ENCODE measurements around the gene PLXND1.

Gene PLXND1

DNA sequence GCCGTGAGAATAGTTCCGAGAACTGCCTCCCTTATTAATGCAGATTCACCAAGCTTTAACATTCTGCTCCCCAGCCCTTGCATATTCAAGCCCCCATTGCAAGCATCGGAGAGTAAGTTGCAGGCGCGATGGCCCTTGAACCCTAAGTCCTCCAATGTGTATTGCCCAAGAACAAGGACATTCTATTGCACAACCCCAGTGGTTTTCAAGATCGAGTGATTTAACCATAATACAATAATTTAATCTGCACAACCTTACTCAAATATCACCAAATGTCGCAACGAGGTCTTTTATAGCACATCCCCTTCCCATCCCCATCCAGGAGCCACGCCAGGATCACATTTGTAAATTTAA is 21.7 kb upstream of the PLXND1 start:
- DNase-seq (ENCODE audit: low read depth): no peak

DNA sequence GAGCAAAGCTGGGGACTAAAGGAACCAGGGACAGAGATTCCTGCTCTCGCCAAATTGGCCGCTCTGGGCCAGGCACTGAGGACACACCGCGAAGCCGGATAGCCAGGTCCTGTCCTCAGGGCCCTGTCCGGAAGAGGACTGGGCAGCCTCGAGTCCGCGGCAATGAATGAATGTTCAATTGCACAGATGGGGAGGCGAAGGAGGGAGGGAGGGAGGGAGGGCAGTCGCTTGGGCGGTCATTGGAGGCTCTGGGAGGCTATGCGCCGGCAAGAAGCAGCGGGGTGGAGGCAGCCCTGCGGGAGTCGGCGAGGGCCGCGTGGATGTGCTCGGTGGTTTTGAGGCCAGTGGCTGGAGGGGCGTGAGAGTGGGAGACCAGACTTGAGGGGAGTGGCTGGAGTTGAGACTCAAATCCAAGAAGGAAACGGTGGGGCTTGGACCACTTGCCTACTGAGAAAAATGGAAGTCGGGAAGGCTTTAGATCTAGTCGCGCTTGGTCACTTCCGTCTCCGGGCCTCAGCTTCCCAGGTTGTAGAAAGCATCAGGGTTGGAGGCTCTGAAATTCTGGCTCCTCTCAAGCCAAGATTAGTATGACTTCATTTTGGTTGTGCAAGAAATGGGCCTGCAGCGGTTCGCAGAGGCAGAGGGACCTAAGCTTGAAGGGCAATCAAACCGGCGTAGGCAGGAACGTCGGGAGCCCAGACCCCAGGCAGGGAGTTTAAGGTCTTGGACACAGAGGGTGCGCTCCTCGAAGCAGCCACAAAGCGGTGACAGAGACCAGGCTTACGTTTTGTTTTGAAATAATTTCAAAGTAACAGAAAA is 21.1 kb upstream of the PLXND1 start:
- DNase-seq (ENCODE audit: low read depth): peak; percentile 37

DNA sequence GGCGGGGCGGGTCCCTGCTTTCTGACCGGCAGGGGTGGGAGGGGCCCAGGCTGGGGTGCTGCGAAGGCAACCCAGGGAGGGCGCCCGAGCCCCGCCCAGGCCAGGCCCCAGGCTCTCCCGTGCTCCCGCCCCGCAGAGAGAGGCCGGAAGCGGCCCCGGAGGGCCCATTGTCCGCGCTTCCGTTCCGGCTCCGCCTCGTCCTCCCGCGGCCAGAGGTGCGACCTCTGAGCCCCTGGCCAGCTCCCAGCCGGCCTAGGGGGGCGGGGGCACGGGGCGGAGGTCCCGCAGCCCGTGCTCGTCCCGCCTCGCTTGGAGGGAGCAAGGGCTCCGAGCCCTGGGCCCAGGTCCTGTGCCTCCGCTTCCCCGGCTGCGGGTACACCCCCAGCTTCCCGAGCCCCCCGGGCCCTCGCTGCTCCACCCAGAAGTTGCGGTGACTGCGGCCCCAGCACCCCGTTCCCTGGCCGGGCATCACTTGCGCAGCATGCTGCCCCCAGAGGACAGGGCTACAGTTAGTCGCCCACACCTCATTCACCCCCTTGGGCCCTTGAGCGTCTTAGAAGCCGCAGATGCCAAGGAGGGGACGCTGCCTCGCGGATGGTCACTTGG is 20.4 kb upstream of the PLXND1 start:
- DNase-seq (ENCODE audit: low read depth): peak; percentile 54

DNA sequence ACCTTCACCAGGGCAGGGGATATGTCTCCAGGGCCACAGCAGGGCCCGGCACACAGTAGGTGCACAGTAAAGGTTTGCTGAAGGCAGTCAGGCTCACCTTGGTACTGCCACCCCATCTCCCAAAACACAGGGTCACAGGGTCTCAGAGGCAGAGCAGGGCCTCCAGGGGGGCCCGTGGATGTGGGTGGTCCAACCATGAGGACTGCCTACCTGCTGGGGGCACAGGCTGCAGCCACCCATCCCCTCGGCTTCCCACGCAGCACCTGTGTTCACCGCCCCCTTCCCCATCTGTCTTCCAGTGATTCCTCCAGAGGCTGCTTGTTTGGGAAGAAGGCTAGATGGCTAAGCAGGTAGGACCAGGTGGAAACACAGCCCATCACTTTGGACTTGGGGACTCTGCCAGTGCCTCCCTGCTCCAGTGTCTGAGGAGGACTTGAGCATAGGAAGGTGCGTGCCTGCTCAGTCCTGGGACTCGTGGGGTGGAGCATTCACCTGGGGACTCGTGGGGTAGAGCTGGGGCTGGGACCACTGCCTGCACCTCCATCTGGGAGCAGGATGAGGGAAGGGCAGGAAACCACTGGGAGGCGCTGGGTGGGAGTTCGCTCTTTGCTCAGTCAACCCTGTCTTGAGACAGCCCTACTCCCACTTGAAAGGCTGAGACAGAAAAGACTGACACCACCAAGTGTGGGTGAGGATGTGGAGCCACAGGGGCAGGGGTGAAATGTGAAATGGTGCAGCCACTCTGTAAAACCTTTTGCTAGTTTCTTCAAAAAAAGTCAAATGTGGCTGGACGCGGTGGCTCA is 18.8 kb upstream of the PLXND1 start:
- DNase-seq (ENCODE audit: low read depth): no peak

DNA sequence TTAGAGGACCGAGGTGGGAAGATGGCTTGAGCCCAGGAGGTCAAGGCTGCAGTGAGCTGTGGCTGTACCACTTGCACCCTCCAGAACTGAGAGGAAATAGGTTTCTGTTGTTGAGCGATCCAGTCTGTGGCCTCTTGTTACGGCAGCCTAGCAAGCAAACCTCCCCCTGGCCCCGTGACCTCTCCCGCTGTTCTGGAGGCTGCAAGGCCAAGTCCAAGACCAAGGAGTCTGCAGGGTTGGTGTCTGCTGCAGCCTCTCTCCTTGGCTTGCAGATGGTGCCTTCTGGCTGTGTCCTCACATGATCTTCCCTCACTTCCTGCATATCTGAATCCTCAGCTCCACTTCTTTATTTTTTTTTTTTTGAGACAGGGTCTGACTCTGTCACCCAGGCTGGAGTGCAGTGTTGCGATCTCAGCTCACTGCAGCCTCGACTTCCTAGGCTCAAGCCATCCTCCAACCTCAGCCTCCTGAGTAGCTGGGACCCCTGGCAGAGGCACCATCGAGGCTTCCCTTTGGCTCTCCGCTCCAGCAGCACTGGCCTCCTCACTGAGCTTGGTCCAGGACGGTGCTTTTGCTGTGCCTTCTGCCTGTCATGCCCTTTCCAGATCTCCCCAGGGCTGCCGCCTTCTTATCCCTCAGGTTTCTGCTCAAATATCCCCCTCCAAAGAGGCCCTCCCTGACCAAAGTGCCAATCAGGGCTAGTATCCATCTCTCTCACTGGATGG is 18.0 kb upstream of the PLXND1 start:
- no peak for DNase-seq (ENCODE audit: low read depth)

DNA sequence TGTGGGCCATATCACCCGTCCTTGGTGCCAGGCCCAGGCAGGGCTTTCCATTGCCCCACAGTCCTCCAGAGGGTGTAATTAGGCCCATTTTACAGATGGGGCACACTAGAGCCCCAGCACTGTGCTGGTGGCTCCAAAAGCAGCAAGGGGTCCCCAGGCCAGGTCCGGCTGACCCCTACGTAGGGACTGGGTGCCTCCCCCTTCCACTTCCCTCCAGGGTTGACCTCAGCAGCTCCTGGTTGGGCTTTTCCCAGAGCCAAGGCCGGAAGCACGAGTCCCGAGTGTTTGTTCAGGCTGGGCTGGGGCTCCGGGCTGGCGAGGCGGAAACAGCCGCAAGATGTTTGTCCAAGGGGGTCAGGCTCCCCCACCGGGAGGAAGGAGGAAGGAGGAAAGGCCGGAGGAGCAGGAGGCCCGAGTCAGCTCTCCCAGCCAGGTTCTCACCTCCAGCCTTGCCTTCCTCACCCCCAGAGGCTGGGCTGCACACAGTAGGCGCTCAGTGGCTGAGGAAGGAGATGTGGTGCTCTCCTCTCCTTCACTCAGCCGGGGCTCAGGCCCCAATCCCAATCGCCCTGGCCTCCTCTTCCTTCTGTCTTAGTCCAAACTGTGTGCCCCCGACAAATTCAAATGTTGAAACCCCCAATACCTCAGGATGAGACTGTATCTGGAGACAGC is 17.1 kb upstream of the PLXND1 start:
- no peak for DNase-seq (ENCODE audit: low read depth)

DNA sequence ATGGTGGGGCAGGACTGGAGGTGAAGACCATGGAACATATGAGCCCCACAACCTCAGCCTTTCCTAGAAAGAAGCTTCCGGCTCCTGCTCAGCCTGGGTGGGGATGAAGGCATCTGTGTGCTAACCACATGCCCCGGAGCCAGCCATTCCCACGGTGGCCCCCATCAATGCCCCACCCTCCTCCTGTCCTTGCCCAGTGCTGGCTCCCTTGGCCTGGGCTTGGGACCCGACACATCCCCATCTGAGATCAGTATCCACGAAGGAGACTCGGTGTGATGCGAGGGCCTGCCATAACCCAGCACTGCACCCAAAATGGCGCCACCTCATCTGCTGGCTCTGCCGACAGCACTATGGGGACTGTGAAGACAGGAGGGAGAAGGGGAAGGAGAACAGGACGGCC is 16.5 kb upstream of the PLXND1 start:
- no peak for DNase-seq (ENCODE audit: low read depth)

DNA sequence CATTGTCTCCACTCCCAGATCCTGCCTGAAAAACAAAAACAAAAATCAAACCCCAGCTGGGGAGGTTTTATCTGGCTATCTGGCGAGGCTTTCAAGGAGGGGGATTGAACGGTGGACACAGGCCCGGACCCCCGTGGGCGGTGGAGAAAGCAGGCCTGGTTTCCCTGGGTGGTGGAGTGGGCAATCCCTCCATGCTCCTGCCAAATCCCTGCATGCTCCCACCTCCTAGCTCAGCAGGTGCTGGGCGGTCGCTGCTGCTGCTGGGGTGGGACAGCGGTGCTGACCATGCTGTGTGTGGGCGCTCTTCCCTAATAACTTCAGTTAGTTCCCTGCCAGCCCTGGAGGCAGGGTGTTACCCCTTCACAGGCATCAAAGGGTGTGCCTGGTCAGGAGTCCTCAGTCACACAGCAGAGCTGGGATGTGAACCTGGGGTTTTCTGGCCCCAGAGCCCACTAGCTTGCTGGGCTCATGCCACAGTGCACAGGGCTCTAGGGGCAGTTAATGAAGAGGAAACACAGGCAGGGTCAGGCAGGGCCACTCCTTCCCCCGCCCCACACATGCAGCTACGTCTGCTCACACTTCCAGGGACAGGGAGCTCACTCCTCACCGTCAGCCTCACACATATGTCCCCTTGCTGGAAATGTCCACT is 15.9 kb upstream of the PLXND1 start:
- no peak for DNase-seq (ENCODE audit: low read depth)

DNA sequence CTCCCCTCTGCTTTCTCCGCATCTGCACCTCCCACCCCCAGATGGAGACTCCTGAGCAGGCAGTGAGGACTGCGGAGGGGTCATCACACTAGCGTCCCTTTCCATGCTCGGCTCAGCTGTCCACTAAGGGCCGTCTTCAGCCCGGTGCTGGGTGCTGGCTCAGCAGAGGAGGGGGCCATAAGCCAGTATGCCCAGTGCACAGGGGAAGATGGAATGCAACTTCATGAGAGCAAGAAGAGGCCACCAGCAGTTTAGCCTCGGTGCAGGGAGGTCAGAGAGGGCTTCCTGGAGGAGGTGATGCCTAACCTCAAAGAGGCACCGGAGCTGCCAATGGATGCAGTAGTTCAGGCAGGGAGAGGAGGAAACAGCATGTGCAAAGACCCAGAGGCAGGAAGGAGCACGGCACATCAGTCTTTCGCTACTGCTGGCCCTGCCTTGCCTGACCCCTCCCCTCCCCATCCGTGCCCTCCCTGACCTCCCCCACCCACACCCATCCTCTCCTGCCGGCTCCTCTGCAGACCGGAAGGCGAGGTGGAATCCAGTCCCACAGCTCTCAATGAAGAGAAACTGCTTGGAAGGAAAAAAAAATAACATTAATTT is 15.2 kb upstream of the PLXND1 start:
- no peak for DNase-seq (ENCODE audit: low read depth)

DNA sequence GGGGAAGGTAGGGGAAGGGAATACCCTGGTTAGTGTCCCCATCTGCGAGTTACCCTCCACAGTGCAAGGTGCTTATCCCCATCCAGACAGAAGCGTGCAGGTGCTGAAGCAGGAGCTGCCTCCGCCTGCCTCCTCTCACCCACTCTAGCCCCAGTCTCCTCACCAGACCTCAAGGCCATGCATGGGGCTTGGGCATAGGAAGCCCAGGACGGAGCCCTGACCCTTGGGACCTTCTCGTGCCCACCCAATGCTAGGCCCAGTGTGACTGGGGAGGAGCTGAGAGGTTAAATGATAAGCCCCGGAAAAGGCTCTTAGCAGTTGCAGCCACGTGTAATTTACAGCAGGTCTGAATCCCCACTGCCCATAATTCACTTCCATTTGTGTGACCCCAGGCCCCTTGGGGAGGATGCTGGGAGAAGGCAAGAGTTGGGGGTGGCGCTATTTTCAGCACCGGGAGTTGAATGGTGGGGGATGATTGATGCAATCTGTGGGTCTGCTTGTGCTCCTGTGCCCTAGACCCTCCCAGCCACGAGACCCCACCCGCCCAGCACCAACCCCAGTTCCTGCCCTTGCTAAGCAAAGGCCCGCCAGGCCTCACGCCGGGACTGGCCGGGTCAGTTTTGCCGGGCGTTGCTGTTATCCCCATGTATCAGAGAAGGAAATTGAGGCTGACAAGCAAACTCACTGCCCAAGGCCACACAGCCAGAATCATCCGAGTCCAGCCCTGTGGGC is 14.5 kb upstream of the PLXND1 start:
- DNase-seq (ENCODE audit: low read depth): no peak

DNA sequence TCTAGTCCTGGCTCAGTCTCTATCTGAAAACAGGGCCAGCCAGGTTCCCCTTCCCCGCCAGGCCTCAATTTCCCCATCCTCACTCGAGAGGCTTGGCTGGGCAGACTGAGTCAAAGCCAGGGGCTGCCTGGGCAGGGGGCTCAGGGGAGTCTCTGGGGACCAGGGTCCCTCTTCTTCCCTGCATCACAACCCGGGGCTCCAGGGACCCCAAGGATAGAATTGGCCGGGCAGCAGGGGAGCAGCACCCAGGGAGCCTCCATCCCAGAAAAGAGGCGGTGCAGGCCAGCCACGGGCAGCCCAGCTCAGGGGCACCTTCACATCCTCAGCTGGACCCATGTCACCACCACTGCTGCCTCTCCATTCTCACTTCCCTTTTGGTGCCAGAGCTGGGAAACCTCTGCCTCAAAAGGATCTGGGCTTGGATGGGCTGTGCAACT is 13.3 kb upstream of the PLXND1 start:
- no peak for DNase-seq (ENCODE audit: low read depth)

DNA sequence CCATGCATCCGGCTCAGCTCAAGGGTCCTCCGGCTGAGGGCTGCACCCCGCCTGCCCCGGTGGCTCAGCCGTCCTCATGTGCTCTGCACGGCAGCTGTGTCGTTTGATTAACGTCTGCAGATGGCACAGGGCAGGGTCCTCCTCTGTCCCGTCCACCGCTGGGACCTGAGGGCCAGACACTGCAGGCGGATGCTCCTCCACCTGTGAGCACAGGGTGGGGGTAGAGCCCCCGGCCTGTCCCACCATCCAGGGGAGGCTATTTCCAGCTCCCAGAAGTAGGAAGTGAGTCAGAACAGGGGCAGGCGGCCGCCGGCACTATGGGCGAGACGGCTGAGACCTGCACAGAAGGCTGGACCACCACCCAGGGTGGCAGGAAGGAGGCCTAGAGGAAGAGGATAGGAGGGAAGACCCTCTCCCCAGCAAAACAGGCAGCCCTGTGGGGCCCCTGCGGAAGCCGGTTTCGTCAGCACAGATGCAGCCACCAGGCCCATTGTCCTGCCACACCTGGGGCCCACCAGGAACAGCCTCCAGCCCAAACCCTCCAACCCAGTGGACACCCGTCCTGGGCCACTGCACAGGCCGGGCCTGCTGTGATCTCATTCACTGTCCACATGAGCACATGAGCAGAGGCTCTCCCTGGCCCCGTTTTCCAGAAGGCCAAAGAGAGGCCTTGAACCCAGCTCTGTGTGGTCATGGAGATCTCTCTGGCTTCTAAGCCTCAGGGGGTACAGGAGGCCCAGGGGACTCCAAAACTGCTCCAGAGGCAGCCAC is 12.6 kb upstream of the PLXND1 start:
- no peak for DNase-seq (ENCODE audit: low read depth)

DNA sequence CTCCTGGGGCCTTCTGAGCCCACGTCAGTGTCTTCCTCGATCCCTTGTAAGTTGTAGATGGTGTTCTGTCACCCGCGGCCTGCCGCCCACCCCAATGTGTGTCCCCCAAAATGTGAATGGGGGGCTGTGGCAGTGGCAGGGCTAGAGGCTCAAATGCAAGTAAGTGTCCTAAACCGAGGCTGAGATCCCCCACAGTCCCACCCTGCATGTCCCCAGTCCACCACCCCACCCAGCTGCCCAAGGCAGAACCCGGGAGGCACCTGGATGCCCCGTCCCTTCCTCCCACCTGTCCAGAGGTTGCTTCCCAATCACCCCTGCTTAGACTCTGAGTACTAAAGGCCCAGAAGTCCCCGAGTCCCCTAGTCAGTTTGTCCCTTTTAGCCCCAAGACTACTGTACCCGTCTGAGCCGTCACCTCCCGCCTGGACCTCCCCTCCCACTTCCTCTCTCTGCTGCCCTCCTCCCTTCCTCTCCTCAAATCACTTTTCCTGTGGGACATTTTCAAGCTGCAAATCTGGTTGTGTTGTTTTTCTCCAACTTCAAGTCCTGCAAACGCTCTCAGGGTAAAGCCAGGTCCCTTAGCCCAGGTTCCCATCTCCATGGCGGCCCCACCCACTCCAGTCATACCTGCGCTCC is 11.8 kb upstream of the PLXND1 start:
- no peak for DNase-seq (ENCODE audit: low read depth)

DNA sequence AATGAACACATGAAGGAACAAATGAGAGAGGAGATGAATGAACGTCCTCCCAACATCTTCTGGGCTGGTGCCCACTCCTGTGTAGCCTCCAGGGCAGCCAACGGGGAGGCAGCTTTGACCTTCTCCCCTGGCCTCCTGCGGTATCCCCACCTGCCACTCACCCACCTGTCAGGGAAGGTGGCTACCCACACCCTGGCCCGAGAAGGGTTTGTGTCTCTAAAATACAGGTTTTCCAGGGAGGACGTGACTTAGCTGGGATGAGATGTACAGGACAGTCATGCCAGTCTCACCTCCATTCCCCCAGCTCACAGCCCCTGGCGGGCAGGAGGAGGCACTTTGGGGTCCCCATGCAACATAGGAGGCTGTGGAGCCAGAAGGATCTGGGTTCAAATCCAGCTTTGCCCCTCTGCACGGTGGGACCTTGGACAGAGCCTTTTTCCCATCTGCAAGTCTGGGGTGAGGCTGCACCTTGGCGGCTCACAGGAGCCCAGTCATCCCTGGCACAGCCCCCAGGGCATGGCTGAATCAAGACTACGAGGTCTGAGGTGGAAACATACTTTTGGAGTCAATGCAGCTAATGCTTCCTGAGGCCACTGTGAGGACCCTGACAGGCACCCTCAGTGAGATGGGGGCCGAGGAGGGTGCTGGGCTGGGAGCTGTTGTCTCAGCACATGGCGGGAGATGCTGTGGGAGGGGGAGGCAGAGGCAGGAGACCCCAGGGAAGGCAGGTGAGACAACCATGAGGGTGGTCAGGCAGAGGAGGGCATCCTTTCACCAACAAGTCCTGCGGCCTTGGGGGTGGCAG is 11.1 kb upstream of the PLXND1 start:
- DNase-seq (ENCODE audit: low read depth): no peak

DNA sequence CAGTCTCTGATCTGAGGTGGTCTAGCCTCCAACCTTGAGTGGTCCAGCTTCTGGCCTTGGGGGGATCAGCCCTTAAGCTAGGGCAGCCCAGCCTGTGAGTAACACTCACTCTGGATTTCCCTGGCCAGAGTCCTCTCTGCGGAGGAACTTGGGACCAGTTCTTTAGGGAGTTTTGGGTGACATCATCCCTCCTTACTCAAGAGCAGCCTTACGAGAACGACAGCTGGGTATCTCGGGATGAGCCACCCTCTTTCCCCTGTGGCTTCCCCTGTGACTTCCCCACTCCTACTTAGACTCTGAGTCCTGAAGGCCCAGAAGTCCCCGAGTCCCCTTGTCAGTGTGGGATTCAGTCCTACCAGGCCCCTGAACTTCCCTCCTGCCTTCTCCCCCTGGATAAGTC is 10.2 kb upstream of the PLXND1 start:
- no peak for DNase-seq (ENCODE audit: low read depth)

DNA sequence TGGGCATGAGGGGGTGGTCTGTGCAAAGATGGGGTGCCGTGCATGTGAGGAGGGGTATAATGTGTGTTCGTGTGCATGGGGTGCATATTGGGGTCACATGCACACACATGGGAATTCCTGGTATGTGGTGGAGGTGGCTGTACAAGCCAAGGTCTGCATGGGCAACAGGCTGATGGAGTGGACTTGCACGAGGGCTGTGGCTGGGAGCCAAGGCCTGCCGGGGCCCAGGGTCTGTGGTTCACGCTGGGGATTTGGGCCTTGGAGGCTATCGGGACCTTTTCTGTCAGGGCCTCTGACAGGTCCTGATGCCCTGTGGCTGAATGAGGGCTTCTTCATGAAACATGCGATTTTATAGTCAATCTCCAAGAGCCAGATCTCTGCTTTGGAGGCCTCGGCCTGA is 9.8 kb upstream of the PLXND1 start:
- no peak for DNase-seq (ENCODE audit: low read depth)

DNA sequence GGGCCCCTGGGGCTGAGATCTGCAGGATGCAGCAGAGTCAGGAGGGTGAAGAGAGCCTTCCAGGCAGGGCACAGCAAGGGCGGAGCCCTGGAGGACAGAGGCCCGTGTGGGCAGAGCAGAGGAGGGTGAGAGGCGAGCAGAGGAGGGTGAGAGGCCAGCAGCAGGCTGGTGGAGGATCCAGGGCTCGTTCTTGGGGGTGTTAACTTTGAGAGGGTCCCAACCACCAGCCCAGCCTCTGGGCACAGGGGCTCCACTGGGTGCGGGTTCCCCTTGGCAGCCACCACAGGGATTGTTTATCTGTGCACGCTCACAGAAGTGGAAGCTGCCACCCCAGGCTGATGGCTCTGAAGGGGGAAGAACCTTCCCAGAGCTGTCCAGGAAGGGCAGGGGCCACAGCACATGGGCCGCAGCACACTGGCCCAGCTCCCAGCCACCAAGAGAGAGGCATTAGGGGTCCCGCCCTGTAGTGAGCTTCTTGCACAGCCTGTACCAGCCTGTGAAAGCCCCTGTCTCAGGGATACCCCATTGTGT is 9.3 kb upstream of the PLXND1 start:
- no peak for DNase-seq (ENCODE audit: low read depth)

DNA sequence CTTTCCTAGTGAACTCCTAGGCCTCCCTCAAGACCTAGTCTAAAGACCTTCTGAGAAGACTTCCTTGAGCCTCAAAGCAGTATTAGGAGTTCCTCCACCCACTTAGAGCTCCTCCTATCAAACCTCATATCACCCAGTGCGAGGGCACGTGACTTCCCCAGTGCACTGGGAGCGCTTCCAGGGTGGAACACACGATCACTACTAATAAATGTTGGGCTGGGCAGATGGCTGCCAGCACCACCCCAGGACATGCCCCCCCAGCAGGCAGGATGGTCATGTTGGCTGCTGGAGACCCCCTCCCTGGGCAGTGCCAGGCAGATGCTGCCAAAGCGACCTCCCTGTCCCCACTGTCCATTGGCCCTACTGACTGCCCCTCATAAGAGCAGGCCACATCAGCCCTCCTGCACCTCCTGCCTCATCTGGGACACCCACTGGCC is 8.5 kb upstream of the PLXND1 start:
- DNase-seq (ENCODE audit: low read depth): no peak

All from stimulated activated CD8-positive, alpha-beta memory T cell treated with anti-CD3 and anti-CD28 coated beads, Interleukin-12 subunit alpha, Interleukin-12 subunit beta, amount 100 ng/mL, for 4 hours (primary cell).